ENCODE results near the gene USP32.
A peak's percentile ranks its signal among the peaks of the same experiment; 100 is the strongest.
"Not testable (repeated sequence)": the region's sequence is repeated elsewhere in the genome, so short reads cannot be mapped to it uniquely, and the experiment has no call there.

Gene USP32

GRCh38 chr17:60193482-60193881 is 198.5 kb downstream of the USP32 start (continued):
- TF ChIP-seq ZFP3 (CRISPR knock-in tag; IDR thresholded peaks at IDR 0.05) (no peak), GLIS3 (CRISPR knock-in tag; IDR thresholded peaks at IDR 0.05) (no peak)

GRCh38 chr17:60193032-60193431 is 198.9 kb downstream of the USP32 start:
- TF ChIP-seq CSRNP3 (CRISPR knock-in tag; IDR thresholded peaks at IDR 0.05) (peak; percentile 17; the same call in 1 of the 2 replicates), TSHZ2 (CRISPR knock-in tag; IDR thresholded peaks at IDR 0.05) (peak; percentile 87; the same call in 1 of the 2 replicates), GLIS3 (CRISPR knock-in tag; IDR thresholded peaks at IDR 0.05) (0 out of 2 replicates have a peak, but pooled peaks have one; percentile 32), TCF4 (CRISPR knock-in tag; IDR thresholded peaks at IDR 0.05; ENCODE audit: borderline replicate concordance) (peak; percentile 99)
- ATAC-seq, result not testable (repeated sequence)

- not testable (repeated sequence) for ATAC-seq
These were observed 201.9 kb downstream of the USP32 start for GRCh38 chr17:60190032-60190431.

- TF ChIP-seq TSHZ2 (CRISPR knock-in tag; IDR thresholded peaks at IDR 0.05) (no peak), CSDC2 (CRISPR knock-in tag; IDR thresholded peaks at IDR 0.05) (no peak), ARNTL (CRISPR knock-in tag; IDR thresholded peaks at IDR 0.05; ENCODE audit: borderline replicate concordance, low read depth) (no peak), RARB (CRISPR knock-in tag; IDR thresholded peaks at IDR 0.05) (no peak), TOX (CRISPR knock-in tag; IDR thresholded peaks at IDR 0.05; ENCODE audit: borderline replicate concordance) (no peak), ZNF70 (CRISPR knock-in tag; IDR thresholded peaks at IDR 0.05) (no peak), CSRNP3 (CRISPR knock-in tag; IDR thresholded peaks at IDR 0.05) (no peak), ZFP3 (CRISPR knock-in tag; IDR thresholded peaks at IDR 0.05) (no peak), POU6F1 (CRISPR knock-in tag; IDR thresholded peaks at IDR 0.05; ENCODE audit: borderline replicate concordance, low read depth) (no peak)
- no peak for ATAC-seq
These were observed 203.2 kb downstream of the USP32 start for GRCh38 chr17:60188759-60189158.

GRCh38 chr17:60186846-60187745 is 204.8 kb downstream of the USP32 start:
- peak; percentile 35; the same call in 1 of the 3 replicates for ATAC-seq

GRCh38 chr17:60186372-60186771 is 205.6 kb downstream of the USP32 start:
- not testable (repeated sequence) for ATAC-seq

- not testable (repeated sequence) for ATAC-seq
These were observed 211.6 kb downstream of the USP32 start for GRCh38 chr17:60180380-60180779.

- ATAC-seq, result not testable (repeated sequence)
These were observed 213.8 kb downstream of the USP32 start for GRCh38 chr17:60178180-60178579.

GRCh38 chr17:60176763-60177162 is 215.2 kb downstream of the USP32 start:
- not testable (repeated sequence) for ATAC-seq

GRCh38 chr17:60174767-60175166 is 217.2 kb downstream of the USP32 start:
- ATAC-seq, result peak; percentile 64
